ENCODE measurements around the gene SLC25A44. TPM values are rescaled to one million over a fixed set of nuclear protein-coding genes. Genes with fewer than 3 reads are reported as not detected.
"Not testable (repeated sequence)": the region's sequence is repeated elsewhere in the genome, so short reads cannot be mapped to it uniquely, and the experiment has no call there.

SLC25A44 gene
- total and polyA plus RNA-seq, 2 donors: 8.8 to 10.7 TPM

- H3K4me3 ChIP-seq (ENCODE audit: low read length in 2 of 2): peak within 1 kb of the TSS; percentile 56 to 93
- peaks cover 5 to 20% of the 10 kb centered on the region in 2 donors for H3K4me1 ChIP-seq (ENCODE audit: control insufficient read depth in 2 of 2, insufficient read depth in 2 of 2, low read length in 2 of 2)
- no peaks in the 10 kb centered on the region for H3K9me3 ChIP-seq (ENCODE audit: control insufficient read depth in 2 of 2, insufficient read depth in 1 of 2, low read length in 1 of 2)
Measured at GRCh38 chr1:156212833-156213643, 19.1 kb downstream of the SLC25A44 start, which contains the start of gene PMF1. Gene PMF1 (plus strand): TSS chr1:156213007. CDS start chr1:156213016, 9 bp downstream.

GRCh38 chr1:156213644-156213966 lies 19.7 kb downstream of the SLC25A44 start:
- H3K27me3 ChIP-seq (ENCODE audit: control insufficient read depth in 2 of 2, insufficient read depth in 1 of 2, low read length in 1 of 2): no peaks in the 10 kb centered on the region
- no peak for DNase-seq (ENCODE audit: low read depth in 6 of 9, low spot score in 9 of 9)
- 32% methylated on average over 11 of the region's 11 CpGs for WGBS
- H3K27ac ChIP-seq (ENCODE audit: low read depth in 1 of 2, low read length in 1 of 2): peak overlapping the region; percentile 99 to 100
- H3K9me3 ChIP-seq (ENCODE audit: control insufficient read depth in 2 of 2, insufficient read depth in 1 of 2, low read length in 1 of 2): no peaks in the 10 kb centered on the region
- H3K4me3 ChIP-seq (ENCODE audit: low read length in 2 of 2): peak overlapping the region; percentile 56 to 93
- H3K36me3 ChIP-seq (ENCODE audit: control insufficient read depth in 2 of 2, insufficient read depth in 2 of 2, low read length in 1 of 2): peaks cover 17 to 36% of the 10 kb centered on the region in 2 donors
- peaks cover 5 to 20% of the 10 kb centered on the region in 2 donors for H3K4me1 ChIP-seq (ENCODE audit: control insufficient read depth in 2 of 2, insufficient read depth in 2 of 2, low read length in 2 of 2)

More at GRCh38 chr1:156212833-156213643, 19.1 kb downstream of the SLC25A44 start, which contains the start of gene PMF1:
- H3K36me3 ChIP-seq (ENCODE audit: control insufficient read depth in 2 of 2, insufficient read depth in 2 of 2, low read length in 1 of 2): peaks cover 20 to 42% of the 10 kb centered on the region in 2 donors
- peak; percentile 88 to 98 (median 93) for DNase-seq (ENCODE audit: low read depth in 6 of 9, low spot score in 9 of 9)
- H3K27ac ChIP-seq (ENCODE audit: low read depth in 1 of 2, low read length in 1 of 2): peak within 1 kb of the TSS; percentile 99 to 100
- WGBS: under 1% methylated on average over 61 of the region's 61 CpGs
- H3K27me3 ChIP-seq (ENCODE audit: control insufficient read depth in 2 of 2, insufficient read depth in 1 of 2, low read length in 1 of 2): no peaks in the 10 kb centered on the region

- Histone ChIP-seq H3K36me3 (ENCODE audit: control insufficient read depth in 2 of 2, insufficient read depth in 2 of 2, low read length in 1 of 2) (peaks cover 13 to 31% of the 10 kb centered on the region in 2 donors), H3K4me1 (ENCODE audit: control insufficient read depth in 2 of 2, insufficient read depth in 2 of 2, low read length in 2 of 2) (peaks cover 5 to 20% of the 10 kb centered on the region in 2 donors), H3K27ac (ENCODE audit: low read depth in 1 of 2, low read length in 1 of 2) (no peak overlapping the region)
Measured at GRCh38 chr1:156214024-156214748, 20.3 kb downstream of the SLC25A44 start.

GRCh38 chr1:156216361-156217086 lies 22.6 kb downstream of the SLC25A44 start:
- not testable (repeated sequence) for H3K4me3 ChIP-seq (ENCODE audit: low read length in 2 of 2)

More at GRCh38 chr1:156214024-156214748, 20.3 kb downstream of the SLC25A44 start:
- Histone ChIP-seq H3K9me3 (ENCODE audit: control insufficient read depth in 2 of 2, insufficient read depth in 1 of 2, low read length in 1 of 2) (no peaks in the 10 kb centered on the region), H3K4me3 (ENCODE audit: low read length in 2 of 2) (peak overlapping the region in 1 of 2 donors; percentile 93), H3K27me3 (ENCODE audit: control insufficient read depth in 2 of 2, insufficient read depth in 1 of 2, low read length in 1 of 2) (no peaks in the 10 kb centered on the region)
- WGBS: 93% methylated on average over 16 of the region's 16 CpGs
- DNase-seq (ENCODE audit: low read depth in 6 of 9, low spot score in 9 of 9): no peak

GRCh38 chr1:156217871-156218270 lies 24.0 kb downstream of the SLC25A44 start:
- Histone ChIP-seq H3K27me3 (ENCODE audit: control insufficient read depth in 2 of 2, insufficient read depth in 1 of 2, low read length in 1 of 2) (no peaks in the 10 kb centered on the region), H3K4me1 (ENCODE audit: control insufficient read depth in 2 of 2, insufficient read depth in 2 of 2, low read length in 2 of 2) (peaks cover 0 to 14% of the 10 kb centered on the region in 2 donors), H3K9me3 (ENCODE audit: control insufficient read depth in 2 of 2, insufficient read depth in 1 of 2, low read length in 1 of 2) (no peaks in the 10 kb centered on the region), H3K36me3 (ENCODE audit: control insufficient read depth in 2 of 2, insufficient read depth in 2 of 2, low read length in 1 of 2) (peaks cover 17 to 20% of the 10 kb centered on the region in 2 donors), H3K27ac (ENCODE audit: low read depth in 1 of 2, low read length in 1 of 2) (peak overlapping the region in 1 of 2 donors; percentile 35), H3K4me3 (ENCODE audit: low read length in 2 of 2) (no peak overlapping the region)
- peak in 1 of 9 donors; percentile 31 for DNase-seq (ENCODE audit: low read depth in 6 of 9, low spot score in 9 of 9)
- WGBS: 21% methylated on average over 2 of the region's 2 CpGs

More at GRCh38 chr1:156216361-156217086, 22.6 kb downstream of the SLC25A44 start:
- not testable (repeated sequence) for DNase-seq (ENCODE audit: low read depth in 6 of 9, low spot score in 9 of 9); H3K9me3 ChIP-seq (ENCODE audit: control insufficient read depth in 2 of 2, insufficient read depth in 1 of 2, low read length in 1 of 2); H3K27ac ChIP-seq (ENCODE audit: low read depth in 1 of 2, low read length in 1 of 2); H3K27me3 ChIP-seq (ENCODE audit: control insufficient read depth in 2 of 2, insufficient read depth in 1 of 2, low read length in 1 of 2)
- peaks cover 5 to 20% of the 10 kb centered on the region in 2 donors for H3K4me1 ChIP-seq (ENCODE audit: control insufficient read depth in 2 of 2, insufficient read depth in 2 of 2, low read length in 2 of 2)
- H3K36me3 ChIP-seq (ENCODE audit: control insufficient read depth in 2 of 2, insufficient read depth in 2 of 2, low read length in 1 of 2): peaks cover 11 to 22% of the 10 kb centered on the region in 2 donors
- 95% methylated on average over 55 of the region's 55 CpGs for WGBS

- no peak overlapping the region for H3K27ac ChIP-seq (ENCODE audit: low read depth in 1 of 2, low read length in 1 of 2)
- no peak for DNase-seq (ENCODE audit: low read depth in 6 of 9, low spot score in 9 of 9)
- H3K4me3 ChIP-seq (ENCODE audit: low read length in 2 of 2): no peak overlapping the region
- WGBS: 98% methylated on average over 9 of the region's 9 CpGs
- H3K27me3 ChIP-seq (ENCODE audit: control insufficient read depth in 2 of 2, insufficient read depth in 1 of 2, low read length in 1 of 2): no peaks in the 10 kb centered on the region
- peaks cover 0 to 4% of the 10 kb centered on the region in 2 donors for H3K4me1 ChIP-seq (ENCODE audit: control insufficient read depth in 2 of 2, insufficient read depth in 2 of 2, low read length in 2 of 2)
- peaks cover 27 to 32% of the 10 kb centered on the region in 2 donors for H3K36me3 ChIP-seq (ENCODE audit: control insufficient read depth in 2 of 2, insufficient read depth in 2 of 2, low read length in 1 of 2)
- H3K9me3 ChIP-seq (ENCODE audit: control insufficient read depth in 2 of 2, insufficient read depth in 1 of 2, low read length in 1 of 2): no peaks in the 10 kb centered on the region
Measured at GRCh38 chr1:156220226-156220625, 26.3 kb downstream of the SLC25A44 start.

- WGBS: 98% methylated on average over 13 of the region's 13 CpGs
- no peak for DNase-seq (ENCODE audit: low read depth in 6 of 9, low spot score in 9 of 9)
- Histone ChIP-seq H3K27me3 (ENCODE audit: control insufficient read depth in 2 of 2, insufficient read depth in 1 of 2, low read length in 1 of 2) (no peaks in the 10 kb centered on the region), H3K9me3 (ENCODE audit: control insufficient read depth in 2 of 2, insufficient read depth in 1 of 2, low read length in 1 of 2) (no peaks in the 10 kb centered on the region), H3K36me3 (ENCODE audit: control insufficient read depth in 2 of 2, insufficient read depth in 2 of 2, low read length in 1 of 2) (peaks cover 31 to 42% of the 10 kb centered on the region in 2 donors), H3K4me3 (ENCODE audit: low read length in 2 of 2) (no peak overlapping the region), H3K4me1 (ENCODE audit: control insufficient read depth in 2 of 2, insufficient read depth in 2 of 2, low read length in 2 of 2) (peaks cover 0 to 4% of the 10 kb centered on the region in 2 donors), H3K27ac (ENCODE audit: low read depth in 1 of 2, low read length in 1 of 2) (no peak overlapping the region)
Measured at GRCh38 chr1:156221986-156222692, 28.2 kb downstream of the SLC25A44 start.

- Histone ChIP-seq H3K27ac (ENCODE audit: low read depth in 1 of 2, low read length in 1 of 2) (no peak overlapping the region), H3K4me3 (ENCODE audit: low read length in 2 of 2) (no peak overlapping the region), H3K36me3 (ENCODE audit: control insufficient read depth in 2 of 2, insufficient read depth in 2 of 2, low read length in 1 of 2) (peaks cover 36 to 50% of the 10 kb centered on the region in 2 donors), H3K9me3 (ENCODE audit: control insufficient read depth in 2 of 2, insufficient read depth in 1 of 2, low read length in 1 of 2) (no peaks in the 10 kb centered on the region), H3K27me3 (ENCODE audit: control insufficient read depth in 2 of 2, insufficient read depth in 1 of 2, low read length in 1 of 2) (no peaks in the 10 kb centered on the region), H3K4me1 (ENCODE audit: control insufficient read depth in 2 of 2, insufficient read depth in 2 of 2, low read length in 2 of 2) (no peaks in the 10 kb centered on the region)
- 23% methylated on average over 2 of the region's 2 CpGs for WGBS
- DNase-seq (ENCODE audit: low read depth in 6 of 9, low spot score in 9 of 9): no peak
Measured at GRCh38 chr1:156225677-156226014, 31.7 kb downstream of the SLC25A44 start.
